Neural cell (in vitro differentiated cells): ENCODE results near the gene SIGLEC6. TPM values are rescaled to one million over a fixed set of nuclear protein-coding genes. Genes with fewer than 3 reads are reported as not detected.

Source experiments
- H2AFZ ChIP-seq: fragments of 200-600, 300-800 bp; sonication (generic), shearing (Covaris generic); 2 replicates; pipeline ENCODE4 v1.6.0; 2014; ENCODE audit warnings: low read depth, mild to moderate bottlenecking, antibody characterized with exemption, low read length, moderate library complexity
- H3F3A ChIP-seq: fragments of 200-600 bp; shearing (Covaris generic); 2 replicates; pipeline ENCODE4 v1.6.1; 2016; ENCODE audit warnings: mild to moderate bottlenecking, moderate library complexity, mixed read lengths, antibody characterized with exemption, low read length; ENCODE audit not compliant: insufficient read depth, poor library complexity, severe bottlenecking
- H3K27ac ChIP-seq: fragments of 200-600, 300-800 bp; sonication (generic), shearing (Covaris generic); 2 replicates; pipeline ENCODE4 v1.5.1; 2014; ENCODE audit warnings: mild to moderate bottlenecking, low read length, moderate library complexity
- H3K27me3 ChIP-seq: fragments of 300-800, 200-600 bp; sonication (generic), shearing (Covaris generic); 2 replicates; pipeline ENCODE4 v1.6.0; 2014; ENCODE audit warnings: mild to moderate bottlenecking, low read depth, low read length, moderate library complexity; ENCODE audit not compliant: insufficient read depth
- H3K36me3 ChIP-seq: fragments of 300-800, 200-600 bp; sonication (generic), shearing (Covaris generic); 2 replicates; pipeline ENCODE4 v1.5.1; 2014; ENCODE audit warnings: mild to moderate bottlenecking, antibody characterized with exemption, low read length, moderate library complexity; ENCODE audit not compliant: insufficient read depth
- H3K4me2 ChIP-seq: fragments of 300-800, 200-600 bp; sonication (generic), shearing (Covaris generic); 2 replicates; pipeline ENCODE4 v1.6.0; 2014; ENCODE audit warnings: mild to moderate bottlenecking, low read length
- H3K4me3 ChIP-seq: fragments of 300-800, 200-600 bp; sonication (generic), shearing (Covaris generic); 2 replicates; pipeline ENCODE4 v1.5.1; 2014; ENCODE audit warnings: mild to moderate bottlenecking, low read length, moderate library complexity
- H3K79me2 ChIP-seq: fragments of 200-600 bp; shearing (Covaris generic); replicated peaks from 2 replicates; pipeline ENCODE4 v1.6.0; 2014; ENCODE audit warnings: mild to moderate bottlenecking, low read length, moderate library complexity; ENCODE audit not compliant: insufficient read depth
- H3K9ac ChIP-seq: fragments of 300-800, 200-600 bp; sonication (generic), shearing (Covaris generic); 2 replicates; pipeline ENCODE4 v1.6.1; 2016; ENCODE audit warnings: mild to moderate bottlenecking, low read length, mixed read lengths
- H3K9me2 ChIP-seq: fragments of 200-600 bp; shearing (Covaris generic); 2 replicates; pipeline ENCODE4 v1.6.1; 2016; ENCODE audit warnings: mild to moderate bottlenecking, low read length, mixed read lengths; ENCODE audit not compliant: insufficient read depth
- H3K9me3 ChIP-seq: fragments of 200-600, 300-800 bp; sonication (generic), shearing (Covaris generic); 2 replicates; pipeline ENCODE4 v1.6.1; 2016; ENCODE audit warnings: mild to moderate bottlenecking, mixed run types, low read length, moderate library complexity, mixed read lengths
- H4K20me1 ChIP-seq: fragments of 200-600 bp; shearing (Covaris generic); 2 replicates; pipeline ENCODE4 v1.6.1; 2016; ENCODE audit warnings: mild to moderate bottlenecking, mixed run types; ENCODE audit not compliant: insufficient read depth
- EP300 ChIP-seq: fragments of 450-650 bp; conservative IDR thresholded peaks from 2 replicates; pipeline ENCODE4 v1.6.1; 2014; ENCODE audit warnings: antibody characterized with exemption, mild to moderate bottlenecking, moderate library complexity; ENCODE audit not compliant: poor library complexity, severe bottlenecking
- EZH2 ChIP-seq: fragments of 200-600, 300-800 bp; shearing (Covaris generic), sonication (generic); IDR thresholded peaks from 2 replicates; pipeline ENCODE4 v1.6.1; 2014; ENCODE audit warnings: antibody characterized with exemption, low read length, borderline replicate concordance, mild to moderate bottlenecking; ENCODE audit not compliant: insufficient read depth, poor library complexity, severe bottlenecking
- MXI1 ChIP-seq: fragments of 450-650 bp; conservative IDR thresholded peaks from 2 replicates; pipeline ENCODE4 v1.6.1; 2014; ENCODE audit warnings: antibody characterized with exemption, mild to moderate bottlenecking; ENCODE audit not compliant: poor library complexity, severe bottlenecking
- POLR2AphosphoS5 ChIP-seq: IDR thresholded peaks from 2 replicates; pipeline ENCODE4 v1.6.1; 2012
- RAD21 ChIP-seq: fragments of 450-650 bp; conservative IDR thresholded peaks from 2 replicates; pipeline ENCODE4 v1.6.1; 2014; ENCODE audit warnings: antibody characterized with exemption, mild to moderate bottlenecking, moderate library complexity
- SMC3 ChIP-seq: fragments of 450-650 bp; conservative IDR thresholded peaks from 2 replicates; pipeline ENCODE4 v1.6.1; 2014; ENCODE audit warnings: antibody characterized with exemption, mild to moderate bottlenecking, moderate library complexity; ENCODE audit not compliant: poor library complexity
- TAF1 ChIP-seq: IDR thresholded peaks from 2 replicates; pipeline ENCODE4 v1.6.1; 2012; ENCODE audit warnings: low read depth
- polyA plus RNA-seq: library from polyadenylated mRNA; depleted of rRNA; stranded (reverse); fragments of >200 nt; gene quantifications from 2 replicates; pipeline ENCODE4 v1.2.3, GENCODE V29; 2014
- TF ChIP-seq, protein P1 (sequence below): fragments of 450-650 bp; IDR thresholded peaks from 2 replicates; pipeline ENCODE4 v1.5.1; 2014; ENCODE audit warnings: antibody characterized with exemption, mild to moderate bottlenecking, moderate library complexity; ENCODE audit not compliant: poor library complexity, severe bottlenecking
- TF ChIP-seq, protein P2 (sequence below): IDR thresholded peaks from 2 replicates; pipeline ENCODE4 v1.6.1; 2012; ENCODE audit warnings: borderline replicate concordance

The SIGLEC6 gene
- polyA plus RNA-seq, 1 donor from 2014 or later, result not detected

DNA sequence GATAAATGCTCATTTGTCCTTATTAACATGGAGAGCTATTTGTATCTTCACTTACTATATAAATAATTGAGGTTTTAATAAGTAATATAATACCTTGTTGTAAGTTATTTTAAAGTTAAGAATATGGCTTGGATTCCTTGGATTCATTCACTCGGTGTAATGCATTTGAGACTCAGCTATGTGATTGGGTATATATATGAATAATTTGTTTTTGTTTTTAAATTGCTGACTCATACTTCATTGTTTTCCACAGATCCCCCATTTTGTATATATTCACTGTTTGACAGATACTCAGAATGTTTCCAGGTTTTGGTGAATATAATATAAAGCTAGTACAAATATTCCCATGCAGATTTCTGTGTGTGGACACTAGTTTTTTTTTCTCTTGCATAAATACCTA lies 59.9 kb downstream of the SIGLEC6 start:
- no peaks in the 10 kb centered on the region for H3K79me2 ChIP-seq
- no peaks in the 10 kb centered on the region for H3K27me3 ChIP-seq
- H3K9me2 ChIP-seq, result no peaks in the 10 kb centered on the region
- TF ChIP-seq EP300, result no peak
- no peak for TF ChIP-seq POLR2AphosphoS5
- no peak for TF ChIP-seq SMC3
- TF ChIP-seq EZH2, result no peak
- no peak for TF ChIP-seq MXI1
- TF ChIP-seq, protein P1, sequence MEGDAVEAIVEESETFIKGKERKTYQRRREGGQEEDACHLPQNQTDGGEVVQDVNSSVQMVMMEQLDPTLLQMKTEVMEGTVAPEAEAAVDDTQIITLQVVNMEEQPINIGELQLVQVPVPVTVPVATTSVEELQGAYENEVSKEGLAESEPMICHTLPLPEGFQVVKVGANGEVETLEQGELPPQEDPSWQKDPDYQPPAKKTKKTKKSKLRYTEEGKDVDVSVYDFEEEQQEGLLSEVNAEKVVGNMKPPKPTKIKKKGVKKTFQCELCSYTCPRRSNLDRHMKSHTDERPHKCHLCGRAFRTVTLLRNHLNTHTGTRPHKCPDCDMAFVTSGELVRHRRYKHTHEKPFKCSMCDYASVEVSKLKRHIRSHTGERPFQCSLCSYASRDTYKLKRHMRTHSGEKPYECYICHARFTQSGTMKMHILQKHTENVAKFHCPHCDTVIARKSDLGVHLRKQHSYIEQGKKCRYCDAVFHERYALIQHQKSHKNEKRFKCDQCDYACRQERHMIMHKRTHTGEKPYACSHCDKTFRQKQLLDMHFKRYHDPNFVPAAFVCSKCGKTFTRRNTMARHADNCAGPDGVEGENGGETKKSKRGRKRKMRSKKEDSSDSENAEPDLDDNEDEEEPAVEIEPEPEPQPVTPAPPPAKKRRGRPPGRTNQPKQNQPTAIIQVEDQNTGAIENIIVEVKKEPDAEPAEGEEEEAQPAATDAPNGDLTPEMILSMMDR, result no peak
- no peak for TF ChIP-seq RAD21
- TF ChIP-seq TAF1, result no peak
- TF ChIP-seq, protein P2, sequence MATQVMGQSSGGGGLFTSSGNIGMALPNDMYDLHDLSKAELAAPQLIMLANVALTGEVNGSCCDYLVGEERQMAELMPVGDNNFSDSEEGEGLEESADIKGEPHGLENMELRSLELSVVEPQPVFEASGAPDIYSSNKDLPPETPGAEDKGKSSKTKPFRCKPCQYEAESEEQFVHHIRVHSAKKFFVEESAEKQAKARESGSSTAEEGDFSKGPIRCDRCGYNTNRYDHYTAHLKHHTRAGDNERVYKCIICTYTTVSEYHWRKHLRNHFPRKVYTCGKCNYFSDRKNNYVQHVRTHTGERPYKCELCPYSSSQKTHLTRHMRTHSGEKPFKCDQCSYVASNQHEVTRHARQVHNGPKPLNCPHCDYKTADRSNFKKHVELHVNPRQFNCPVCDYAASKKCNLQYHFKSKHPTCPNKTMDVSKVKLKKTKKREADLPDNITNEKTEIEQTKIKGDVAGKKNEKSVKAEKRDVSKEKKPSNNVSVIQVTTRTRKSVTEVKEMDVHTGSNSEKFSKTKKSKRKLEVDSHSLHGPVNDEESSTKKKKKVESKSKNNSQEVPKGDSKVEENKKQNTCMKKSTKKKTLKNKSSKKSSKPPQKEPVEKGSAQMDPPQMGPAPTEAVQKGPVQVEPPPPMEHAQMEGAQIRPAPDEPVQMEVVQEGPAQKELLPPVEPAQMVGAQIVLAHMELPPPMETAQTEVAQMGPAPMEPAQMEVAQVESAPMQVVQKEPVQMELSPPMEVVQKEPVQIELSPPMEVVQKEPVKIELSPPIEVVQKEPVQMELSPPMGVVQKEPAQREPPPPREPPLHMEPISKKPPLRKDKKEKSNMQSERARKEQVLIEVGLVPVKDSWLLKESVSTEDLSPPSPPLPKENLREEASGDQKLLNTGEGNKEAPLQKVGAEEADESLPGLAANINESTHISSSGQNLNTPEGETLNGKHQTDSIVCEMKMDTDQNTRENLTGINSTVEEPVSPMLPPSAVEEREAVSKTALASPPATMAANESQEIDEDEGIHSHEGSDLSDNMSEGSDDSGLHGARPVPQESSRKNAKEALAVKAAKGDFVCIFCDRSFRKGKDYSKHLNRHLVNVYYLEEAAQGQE, result no peak
- H2AFZ ChIP-seq, result no peak overlapping the region
- no peak overlapping the region for H3K9ac ChIP-seq
- H3K27ac ChIP-seq, result no peak overlapping the region
- H4K20me1 ChIP-seq, result no peaks in the 10 kb centered on the region
- H3K36me3 ChIP-seq, result no peaks in the 10 kb centered on the region
- H3F3A ChIP-seq, result no peaks in the 10 kb centered on the region
- H3K4me2 ChIP-seq, result no peak overlapping the region
- no peak overlapping the region for H3K4me3 ChIP-seq
- no peaks in the 10 kb centered on the region for H3K9me3 ChIP-seq

GRCh38 chr19:51470966-51471365 lies 60.5 kb downstream of the SIGLEC6 start:
- Histone ChIP-seq H3K9ac (no peak overlapping the region), H3K27me3 (no peaks in the 10 kb centered on the region), H3K27ac (no peak overlapping the region), H3K9me2 (no peaks in the 10 kb centered on the region), H2AFZ (no peak overlapping the region), H3K4me3 (no peak overlapping the region), H3K36me3 (no peaks in the 10 kb centered on the region), H3K9me3 (no peaks in the 10 kb centered on the region), H4K20me1 (no peaks in the 10 kb centered on the region), H3F3A (no peaks in the 10 kb centered on the region), H3K4me2 (no peak overlapping the region), H3K79me2 (no peaks in the 10 kb centered on the region)
- TF ChIP-seq RAD21, result no peak
- TF ChIP-seq, protein P1, result no peak
- no peak for TF ChIP-seq EZH2
- no peak for TF ChIP-seq TAF1
- no peak for TF ChIP-seq SMC3
- no peak for TF ChIP-seq POLR2AphosphoS5
- TF ChIP-seq, protein P2, result no peak
- no peak for TF ChIP-seq MXI1
- no peak for TF ChIP-seq EP300
